NCI-H1930 (cell line): ENCODE results near the gene GPR89B.
"Not testable (repeated sequence)": the region's sequence is repeated elsewhere in the genome, so short reads cannot be mapped to it uniquely, and the experiment has no call there.

Experiments used
- DNase-seq, 2 experiments: peaks; one replicate each; lab custom pipeline; 2025; lab: John Stamatoyannopoulos, UW

Gene GPR89B

DNA sequence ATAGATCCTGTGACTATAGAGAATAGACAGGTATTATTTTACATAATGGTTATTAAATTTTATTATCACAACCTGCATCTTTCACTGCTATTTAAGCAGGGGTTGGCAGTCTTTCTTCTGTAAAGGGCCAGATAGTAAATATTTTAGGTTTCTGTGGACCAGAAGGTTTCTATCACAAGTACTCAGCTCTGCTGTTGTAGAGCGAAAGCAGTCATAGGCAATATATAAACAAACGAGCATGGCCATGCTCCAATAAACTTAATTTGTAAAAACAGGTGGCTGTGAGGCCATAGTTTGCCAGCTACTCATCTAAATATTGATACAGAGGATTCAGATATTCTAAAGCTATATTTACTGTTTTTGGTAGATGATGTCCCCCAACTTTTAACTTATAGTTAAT is 12.2 kb downstream of the GPR89B start:
- not testable (repeated sequence) for DNase-seq

DNA sequence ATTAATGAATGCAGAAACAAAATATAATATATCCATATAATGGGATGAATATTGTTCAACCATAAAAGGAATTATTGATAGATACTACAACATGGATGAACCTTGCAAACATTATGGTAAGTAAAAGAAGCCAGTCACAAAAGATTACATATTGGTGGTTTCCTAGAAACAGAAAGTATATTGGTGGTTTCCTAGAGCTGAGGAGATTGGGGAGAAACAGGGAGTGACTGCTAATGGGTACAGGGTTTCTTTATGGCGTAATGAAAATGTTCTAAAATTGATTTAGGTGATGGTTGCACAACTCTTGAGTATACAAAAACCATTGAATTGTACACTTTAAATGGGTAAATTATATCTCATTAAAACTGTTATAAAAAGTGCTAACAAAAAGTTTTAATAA is 14.3 kb downstream of the GPR89B start:
- not testable (repeated sequence) for DNase-seq

DNA sequence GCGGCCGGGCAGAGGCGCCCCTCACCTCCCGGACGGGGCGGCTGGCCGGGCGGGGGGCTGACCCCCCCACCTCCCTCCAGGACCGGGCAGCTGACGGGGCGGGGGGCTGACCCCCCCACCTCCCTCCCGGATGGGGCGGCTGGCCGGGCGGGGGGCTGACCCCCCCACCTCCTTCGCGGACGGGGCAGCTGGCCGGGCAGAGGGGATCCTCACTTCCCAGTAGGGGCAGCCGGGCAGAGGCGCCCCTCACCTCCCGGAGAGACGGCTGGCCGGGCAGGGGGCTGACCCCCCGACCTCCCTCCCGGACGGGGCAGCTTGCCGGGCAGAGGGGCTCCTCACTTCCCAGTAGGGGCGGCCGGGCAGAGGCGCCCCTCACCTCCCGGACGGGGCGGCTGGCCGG is 21.3 kb downstream of the GPR89B start:
- DNase-seq: not testable (repeated sequence)

DNA sequence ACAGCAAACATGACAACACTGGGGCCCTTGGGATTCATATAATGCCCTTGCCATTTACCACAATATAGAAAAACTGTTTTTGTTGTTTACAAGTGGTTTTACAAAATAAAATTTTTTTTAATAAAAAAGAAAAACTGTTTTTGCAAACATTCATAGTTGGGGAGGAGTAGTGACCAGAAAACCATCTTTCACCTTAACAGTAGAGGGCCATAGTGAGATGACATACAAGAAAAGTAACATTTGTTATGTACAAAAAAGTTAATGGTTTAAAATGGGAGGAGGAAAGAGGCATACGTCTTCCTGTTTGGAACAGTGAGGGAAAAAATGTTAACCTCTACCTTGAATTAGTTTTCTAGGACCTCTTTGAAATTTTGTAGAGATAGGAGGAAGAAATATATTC is 30.7 kb downstream of the GPR89B start:
- DNase-seq: not testable (repeated sequence)

DNA sequence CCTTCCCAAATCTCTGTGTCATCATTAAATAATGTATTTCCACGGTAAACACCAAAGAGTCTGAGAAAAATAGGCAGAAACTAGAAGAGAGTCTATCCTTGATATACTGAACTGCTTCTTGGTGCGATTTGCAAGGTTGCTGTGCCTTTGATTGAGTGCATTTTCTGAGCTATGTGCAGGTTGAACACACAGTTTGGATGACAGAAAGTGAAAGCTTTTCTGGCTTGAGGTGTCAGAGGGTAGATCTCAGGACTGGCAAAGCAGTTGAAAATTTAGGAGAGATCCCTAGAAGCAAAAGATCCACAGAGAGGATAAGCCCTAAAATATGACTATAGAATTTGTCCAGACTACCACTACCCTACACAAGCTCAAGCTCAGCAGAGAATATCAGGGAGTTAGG is 31.5 kb downstream of the GPR89B start:
- not testable (repeated sequence) for DNase-seq

DNA sequence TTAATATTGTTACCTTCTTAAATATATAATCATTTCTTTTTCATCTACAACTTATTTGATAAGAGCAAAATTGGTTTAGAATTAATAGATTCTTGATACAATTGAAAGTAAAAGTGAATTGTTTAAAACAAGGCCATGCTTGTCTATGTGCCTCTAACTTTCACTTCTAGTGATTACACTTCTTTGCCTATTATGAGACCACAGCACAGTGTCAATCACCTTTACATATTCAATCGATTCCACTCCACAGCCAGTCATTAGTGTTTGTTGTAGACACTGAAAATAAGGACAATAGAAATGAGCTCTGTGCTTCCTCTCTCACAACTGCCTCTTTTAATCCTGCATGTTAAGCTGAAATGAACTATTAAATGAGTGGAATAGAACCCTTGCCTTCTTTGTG is 36.4 kb downstream of the GPR89B start:
- DNase-seq: not testable (repeated sequence)

DNA sequence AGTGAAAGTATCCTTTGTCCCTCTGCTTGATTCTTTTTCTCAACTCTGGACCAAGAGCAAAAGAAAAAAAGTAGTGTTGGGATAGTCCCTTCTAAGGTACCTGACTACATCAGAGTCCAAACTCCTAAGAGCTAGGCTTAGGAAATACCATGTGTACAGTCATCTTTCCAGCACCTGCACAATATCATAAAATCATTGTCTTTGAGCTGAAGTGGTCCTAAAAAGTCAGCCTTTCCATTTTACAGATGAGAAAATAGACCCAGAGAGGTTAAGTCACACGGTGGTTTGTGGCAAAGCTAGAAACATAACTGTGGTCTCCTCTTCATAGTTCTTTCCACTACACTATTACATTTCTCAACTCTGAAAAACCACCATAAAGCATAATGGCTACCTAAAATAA is 38.4 kb downstream of the GPR89B start:
- not testable (repeated sequence) for DNase-seq

DNA sequence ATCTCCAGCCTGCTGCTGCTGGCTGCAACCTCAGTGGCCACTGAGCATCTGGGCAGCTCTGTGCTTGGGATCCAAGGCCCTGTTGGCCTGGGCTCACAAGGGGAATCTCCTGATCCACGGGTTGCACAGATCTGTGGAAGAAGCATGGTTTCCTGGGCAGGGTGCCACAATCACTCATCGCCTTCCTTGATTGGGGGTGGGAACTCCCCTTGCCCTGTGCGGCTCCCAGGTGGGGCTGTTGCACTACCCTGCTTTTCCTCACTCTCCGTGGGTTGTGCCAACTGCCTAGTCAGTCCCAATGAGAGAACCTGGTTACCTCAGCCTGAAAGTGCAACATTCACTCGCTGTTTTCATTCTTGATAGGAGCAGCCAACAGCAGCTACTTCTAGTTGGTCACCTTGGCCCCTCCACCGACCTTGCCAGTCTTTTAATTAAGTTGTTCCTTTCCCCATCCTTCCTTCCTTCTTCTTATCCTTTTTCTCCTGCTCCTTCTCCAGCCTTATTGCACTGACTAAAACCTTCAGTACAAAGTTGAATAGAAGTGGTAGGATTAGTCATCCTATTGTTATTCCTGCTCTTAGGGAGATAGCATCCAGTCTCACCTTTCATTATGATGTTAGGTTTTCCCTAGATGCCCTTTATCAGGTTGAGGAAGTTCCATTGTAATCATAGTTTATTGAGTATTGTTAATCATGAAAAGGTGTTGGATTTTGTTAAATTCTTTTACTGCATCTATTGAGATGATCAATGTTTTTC is 50.9 kb downstream of the GPR89B start:
- not testable (repeated sequence) for DNase-seq

DNA sequence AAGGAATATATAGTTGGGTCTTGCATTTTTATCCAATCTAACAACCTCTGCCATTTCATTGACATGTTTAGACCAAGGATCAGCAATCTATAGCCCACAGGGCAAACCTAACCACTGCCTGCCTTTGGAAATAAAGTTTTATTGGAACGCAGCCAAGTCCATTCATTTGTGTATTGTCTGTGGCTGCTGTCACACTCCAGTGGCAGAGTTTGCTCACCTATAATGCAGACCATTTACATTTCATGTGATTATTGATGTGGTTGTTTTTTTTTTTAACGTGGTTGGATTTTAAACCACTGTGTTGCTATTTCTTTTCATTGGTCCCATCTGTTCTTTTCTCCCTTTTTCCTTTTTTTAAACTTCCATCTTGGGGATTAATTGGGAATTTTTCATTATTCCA is 57.2 kb downstream of the GPR89B start:
- not testable (repeated sequence) for DNase-seq

DNA sequence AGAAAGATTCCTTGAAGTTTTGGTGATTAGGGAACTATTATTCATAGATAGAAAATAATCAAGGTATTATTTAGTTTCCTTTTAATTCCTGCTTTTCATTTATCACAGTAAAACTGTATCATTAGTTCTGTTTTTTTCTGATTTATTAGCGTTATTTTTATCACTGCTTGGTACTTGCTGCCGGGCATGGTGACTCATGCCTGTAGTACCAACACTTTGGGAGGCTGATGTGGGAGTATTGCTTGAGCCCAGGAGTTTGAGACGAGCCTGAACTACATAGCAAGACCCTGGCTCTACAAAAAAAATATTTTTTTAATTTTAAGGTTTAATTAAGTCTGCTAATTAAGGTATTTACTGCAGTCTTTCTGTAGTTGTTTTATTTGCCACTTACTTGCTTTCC is 59.7 kb downstream of the GPR89B start:
- not testable (repeated sequence) for DNase-seq

DNA sequence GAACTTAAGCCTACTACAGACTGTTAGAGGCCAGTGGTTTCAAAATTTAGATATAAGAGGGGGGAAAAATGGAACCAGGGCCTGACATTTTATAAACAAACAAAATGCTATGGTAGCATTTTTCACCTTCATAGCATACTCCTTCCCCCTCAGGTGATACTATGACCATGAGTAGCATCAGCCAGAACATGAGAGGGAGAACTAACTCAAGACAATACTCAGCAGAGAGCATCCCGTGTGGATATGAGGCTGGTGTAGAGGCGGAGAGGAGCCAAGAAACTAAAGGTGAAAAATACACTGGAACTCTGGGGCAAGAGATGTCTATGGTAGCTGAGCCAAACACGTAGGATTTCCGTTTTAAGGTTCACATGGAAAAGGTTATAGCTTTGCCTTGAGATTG is 64.7 kb downstream of the GPR89B start:
- not testable (repeated sequence) for DNase-seq

DNA sequence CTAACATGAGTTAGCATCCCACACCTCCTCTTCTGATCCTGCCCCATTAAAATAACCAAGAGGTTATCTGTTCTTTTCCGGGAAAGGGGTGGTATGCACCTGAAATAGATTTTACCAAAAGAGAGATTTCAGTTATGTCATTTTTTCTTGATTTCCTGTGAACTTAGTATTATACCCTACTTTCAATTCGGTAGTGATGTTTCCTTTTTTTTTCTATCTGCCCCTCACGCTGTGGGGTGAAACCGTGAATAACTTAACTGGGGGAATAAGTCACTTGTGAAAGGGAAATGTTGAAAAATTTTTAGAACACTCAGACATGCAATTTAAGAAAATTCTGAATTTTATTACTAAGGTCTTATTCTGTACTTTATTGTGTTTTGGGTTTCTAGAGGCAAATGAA is 65.2 kb downstream of the GPR89B start:
- not testable (repeated sequence) for DNase-seq

DNA sequence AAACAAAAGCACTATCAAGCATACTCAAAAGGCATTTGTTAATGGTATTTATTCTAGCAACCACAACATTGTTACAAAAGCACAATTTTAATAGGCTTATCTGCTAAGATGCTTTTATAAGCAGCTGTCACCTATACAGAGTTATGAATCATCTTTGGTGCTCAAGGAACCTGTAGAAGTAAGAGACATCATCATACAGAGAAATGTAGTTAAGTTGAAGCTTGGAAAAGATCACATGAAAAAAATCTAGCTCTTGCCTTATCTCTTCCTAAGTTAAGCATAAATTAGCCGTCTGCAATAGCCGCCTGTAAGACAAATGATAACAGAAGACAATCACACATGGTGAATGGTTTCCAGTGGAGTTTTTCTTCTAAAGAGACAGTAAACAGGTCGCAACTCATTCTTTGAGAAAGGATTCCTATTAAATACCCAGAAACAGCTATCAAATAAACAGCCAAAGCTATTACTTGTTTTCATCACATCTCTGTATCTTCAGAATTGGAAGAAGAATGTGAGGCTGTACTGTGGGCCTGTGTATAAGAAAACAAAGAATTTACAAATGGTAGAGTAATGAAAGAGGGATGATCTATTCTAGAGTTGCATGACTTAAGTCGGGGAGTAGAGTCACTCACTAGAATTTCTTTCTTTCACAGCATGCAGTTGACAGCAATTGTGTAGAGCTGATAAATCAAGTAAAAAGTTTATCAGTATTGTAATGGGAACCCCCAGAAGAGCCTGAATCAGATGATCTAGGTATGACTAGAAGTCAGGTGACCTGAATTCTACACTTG is 65.8 kb downstream of the GPR89B start:
- DNase-seq: not testable (repeated sequence)

DNA sequence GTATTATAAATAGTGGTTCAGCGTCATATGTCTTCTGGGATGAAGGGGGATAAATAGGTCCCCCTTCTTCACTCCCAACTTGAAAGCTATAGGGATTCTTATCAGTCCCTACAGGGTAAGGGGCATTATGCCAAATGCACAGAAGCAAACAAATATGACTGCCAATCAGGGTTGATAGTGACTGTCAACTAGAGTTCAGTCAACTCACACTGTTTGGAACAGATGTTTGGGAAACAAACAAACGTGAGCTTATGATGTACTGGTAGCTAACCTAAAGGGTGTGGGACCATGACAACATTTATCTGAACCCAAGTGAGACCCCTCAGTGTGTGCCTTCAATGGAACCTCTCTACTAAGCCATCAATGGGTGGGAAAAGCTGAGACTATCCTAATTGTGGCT is 67.9 kb downstream of the GPR89B start:
- not testable (repeated sequence) for DNase-seq

DNA sequence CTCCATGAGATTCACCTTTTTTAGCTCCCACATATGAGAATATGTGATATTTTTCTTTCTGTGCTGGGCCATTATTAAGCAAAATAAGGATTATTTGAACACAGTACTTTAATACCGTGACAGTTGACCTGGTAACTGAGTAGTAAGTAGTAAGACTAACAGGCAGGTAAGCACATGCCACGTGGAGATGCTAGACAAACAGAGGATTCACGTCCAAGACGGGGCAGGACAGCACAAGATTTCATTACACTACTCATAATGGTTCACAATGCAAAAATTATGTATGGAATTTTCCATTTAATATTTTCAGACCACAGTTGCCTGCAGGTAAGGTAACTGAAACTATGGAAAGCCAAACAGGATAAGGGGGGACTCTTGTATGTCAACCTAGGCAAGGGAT is 79.5 kb downstream of the GPR89B start:
- not testable (repeated sequence) for DNase-seq

DNA sequence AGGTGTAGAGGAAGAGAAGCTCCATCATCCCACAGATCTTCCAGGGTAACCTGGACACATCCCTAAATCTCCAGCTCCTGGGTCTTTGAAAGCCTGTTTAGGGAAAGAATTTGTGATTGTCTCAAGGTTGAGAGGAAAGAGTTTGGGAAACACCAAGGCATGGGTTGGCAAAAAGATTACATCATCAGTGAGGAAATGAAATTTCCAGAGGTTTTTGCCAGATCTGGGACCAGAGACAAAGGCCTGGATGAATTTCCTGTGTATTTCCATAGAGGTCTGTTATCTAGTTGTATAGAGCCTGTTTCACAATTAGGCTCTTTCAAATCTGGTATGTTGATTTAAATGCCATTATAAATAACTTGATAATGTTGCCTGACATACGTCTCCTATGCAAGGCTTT is 82.3 kb downstream of the GPR89B start:
- DNase-seq: no peak

DNA sequence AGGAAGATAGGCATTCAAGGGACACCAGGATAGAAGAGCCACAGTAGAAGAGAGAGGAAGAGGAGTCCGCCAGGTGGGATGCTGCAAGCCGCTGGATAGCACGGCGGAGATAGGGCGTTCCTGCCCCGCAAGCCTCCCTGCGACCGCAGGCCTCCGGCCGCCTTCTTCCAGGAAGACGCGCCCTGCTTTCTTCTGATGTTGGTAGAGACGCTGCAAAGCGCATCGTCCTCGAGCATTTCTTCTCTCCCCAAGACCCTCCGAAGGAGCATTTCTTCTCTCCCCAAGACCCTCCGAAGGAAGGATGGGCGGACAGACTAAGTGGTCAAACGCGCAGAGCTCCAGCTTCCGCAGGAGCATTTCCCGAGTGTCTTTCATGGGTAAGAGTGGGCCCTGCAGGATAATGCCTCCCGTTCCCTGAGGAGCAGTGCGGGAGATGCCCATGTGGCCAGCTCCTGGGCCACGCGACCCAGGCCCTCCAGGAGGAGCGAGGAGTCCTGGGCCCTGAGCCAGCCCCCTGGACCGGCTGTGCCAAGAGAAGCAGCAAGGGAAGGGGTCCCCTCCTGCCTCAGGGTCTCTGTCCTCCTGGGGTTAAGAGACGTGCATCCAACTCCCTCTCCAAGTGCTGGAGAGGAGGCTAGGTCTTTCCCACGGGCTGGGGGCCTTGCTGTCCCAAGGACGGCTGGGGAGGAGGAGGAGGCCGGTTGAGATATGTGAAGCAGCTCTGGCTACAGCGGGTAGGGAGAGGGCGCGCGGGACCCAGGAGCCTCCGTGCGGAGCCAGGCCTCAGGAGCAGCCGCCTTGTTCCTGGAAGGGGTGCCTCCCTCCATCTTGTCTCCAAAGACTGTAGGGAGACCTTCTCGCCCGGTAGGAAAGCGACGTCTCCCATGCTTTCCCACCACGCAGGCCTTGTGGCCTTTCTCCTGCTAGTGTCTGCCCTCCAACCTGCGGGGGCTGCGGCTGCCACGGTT is 85.2 kb downstream of the GPR89B start:
- DNase-seq: not testable (repeated sequence)

DNA sequence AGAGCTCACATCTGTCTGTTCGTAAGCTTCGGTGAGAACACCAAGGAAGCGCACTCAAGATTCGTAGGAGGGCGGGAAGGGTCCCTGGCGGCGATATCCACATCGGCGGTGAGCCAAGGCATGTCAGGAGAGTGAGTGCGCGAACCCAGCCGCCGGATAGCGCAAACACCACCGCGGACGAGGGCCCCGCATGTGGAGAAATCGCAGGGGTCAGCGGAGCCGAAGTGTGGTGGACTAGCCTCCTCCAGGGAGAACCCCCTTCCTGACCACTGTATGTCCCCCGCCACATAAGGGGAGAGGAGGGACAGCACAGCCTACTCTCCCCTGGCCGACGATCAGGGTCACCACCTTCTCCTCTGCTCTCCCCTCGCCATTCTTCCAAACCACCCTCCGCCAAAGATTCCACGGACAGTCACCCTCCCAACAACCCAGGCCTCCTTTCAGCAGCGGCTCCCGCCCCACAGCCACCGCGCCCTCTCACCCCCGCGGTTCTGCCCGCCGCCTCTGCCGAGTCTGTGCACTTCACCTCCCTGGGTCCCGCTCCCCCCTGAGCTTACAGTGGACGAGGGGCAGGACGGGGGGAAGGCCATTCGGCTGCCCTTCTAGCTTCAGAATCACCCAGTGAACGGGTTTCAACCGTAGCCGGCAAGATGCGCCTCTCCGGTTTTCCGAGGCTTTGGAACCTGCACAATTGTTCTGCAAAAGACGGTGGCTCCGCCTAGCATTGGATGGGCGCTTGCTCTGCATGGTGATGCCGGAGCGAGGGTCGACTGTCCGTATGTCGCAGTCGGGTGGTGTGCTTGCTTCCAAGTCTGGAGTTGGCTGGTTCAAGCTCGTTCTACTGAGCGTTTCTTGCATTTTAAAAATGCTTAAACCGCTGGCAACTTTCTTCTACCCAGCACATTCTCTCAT is 86.3 kb downstream of the GPR89B start:
- DNase-seq: not testable (repeated sequence)

DNA sequence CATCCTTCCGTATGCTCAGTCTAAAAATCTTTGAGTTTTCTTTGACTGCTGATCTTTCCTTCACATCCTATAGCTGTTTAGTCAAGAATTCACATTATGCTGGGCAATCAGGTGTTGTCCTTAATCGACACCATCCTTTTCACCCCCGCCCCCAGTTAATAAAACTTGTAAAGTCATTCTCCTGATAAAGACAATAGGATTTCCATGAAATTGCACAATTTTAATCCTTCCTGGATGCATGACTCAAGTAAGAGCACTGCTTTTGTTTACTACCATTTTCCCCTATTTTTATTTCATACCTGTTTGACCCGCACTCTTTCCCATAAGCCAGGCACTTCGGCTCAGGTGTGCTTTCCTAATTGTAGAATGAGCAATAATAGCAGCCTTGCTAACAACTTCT is 96.7 kb downstream of the GPR89B start:
- DNase-seq: not testable (repeated sequence)

DNA sequence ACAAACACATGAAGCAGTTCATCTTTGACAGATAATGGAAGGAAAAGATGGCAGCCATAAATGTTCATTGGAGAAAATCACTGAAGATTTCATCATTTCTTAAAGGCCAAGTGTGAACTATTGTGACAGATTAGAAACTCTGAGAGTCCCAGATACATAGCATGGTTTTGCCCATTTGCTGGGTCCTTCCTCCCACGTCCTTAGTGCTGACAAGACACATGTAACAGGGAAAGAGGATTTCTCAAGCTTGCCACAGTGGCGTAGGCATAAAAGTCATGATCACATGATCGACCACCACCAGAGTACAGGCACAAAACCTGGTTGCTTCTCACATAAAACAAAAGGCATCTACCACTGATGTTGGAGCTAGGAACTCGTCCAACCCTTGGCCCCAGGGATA is 98.8 kb downstream of the GPR89B start:
- DNase-seq: not testable (repeated sequence)

DNA sequence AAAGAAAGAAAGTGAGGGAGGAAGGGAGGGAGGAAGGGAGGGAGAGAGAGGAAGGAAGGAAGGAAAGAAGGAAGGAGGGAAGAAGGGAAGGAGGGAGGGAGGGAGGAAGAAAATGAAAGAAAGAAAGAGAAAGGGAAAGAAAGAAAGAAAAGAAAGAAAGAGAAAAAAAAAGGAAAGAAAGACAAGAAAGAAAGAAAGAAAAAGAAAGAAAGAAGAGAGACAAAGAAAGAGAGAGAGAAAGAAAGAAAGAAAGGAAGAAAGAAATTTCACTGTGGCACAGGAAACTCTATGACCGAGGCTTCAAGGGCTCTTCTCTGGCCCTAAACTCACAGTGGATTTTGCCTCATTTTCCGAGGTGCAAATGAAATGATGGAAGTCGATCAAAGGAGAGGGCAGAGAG is 104.0 kb downstream of the GPR89B start:
- not testable (repeated sequence) for DNase-seq
